ENCODE measurements around the gene PITPNC1. TPM values are rescaled to one million over a fixed set of nuclear protein-coding genes. Genes with fewer than 3 reads are reported as not detected.

PITPNC1 gene
- total and polyA plus RNA-seq, 5 experiments from 2014 or later: 119 to 159 (median 128) TPM

DNA sequence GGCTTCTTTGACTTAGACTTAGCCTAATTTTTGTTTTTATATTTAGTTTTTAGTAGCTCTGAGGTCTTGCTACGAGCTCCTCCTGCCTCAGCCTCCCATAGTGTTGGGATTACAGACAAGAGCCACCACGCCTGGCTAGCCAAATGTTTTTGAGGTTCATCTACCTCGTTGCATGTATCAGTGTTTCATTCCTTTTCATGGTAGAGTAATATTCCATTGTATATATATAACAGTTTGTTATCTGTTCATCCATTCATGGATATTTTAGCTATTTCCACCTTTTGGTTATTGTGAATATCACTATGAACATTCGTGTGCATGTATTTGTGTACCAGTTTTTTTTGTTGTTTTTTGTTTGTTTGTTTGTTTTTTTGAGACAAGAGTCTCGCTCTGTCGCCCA, 352.8 kb downstream of the PITPNC1 start:
- no peak overlapping the region for H3K4me3 Mint-ChIP-seq
- H3K27ac Mint-ChIP-seq: peak overlapping the region in 4 of 10 donors; percentile 36 to 67 (median 54)
- H3K27me3 Mint-ChIP-seq: no peaks in the 10 kb centered on the region
- POLR2A ChIA-PET: no interaction called here
- peaks cover 26 to 61% (median 56%) of the 10 kb centered on the region in 4 donors for H3K4me1 Mint-ChIP-seq
- H3K36me3 Mint-ChIP-seq: peaks cover 11 to 94% (median 38%) of the 10 kb centered on the region in 3 donors
- DNase-seq (no peak), ATAC-seq (no peak)
- no peaks in the 10 kb centered on the region for H3K9me3 Mint-ChIP-seq

DNA sequence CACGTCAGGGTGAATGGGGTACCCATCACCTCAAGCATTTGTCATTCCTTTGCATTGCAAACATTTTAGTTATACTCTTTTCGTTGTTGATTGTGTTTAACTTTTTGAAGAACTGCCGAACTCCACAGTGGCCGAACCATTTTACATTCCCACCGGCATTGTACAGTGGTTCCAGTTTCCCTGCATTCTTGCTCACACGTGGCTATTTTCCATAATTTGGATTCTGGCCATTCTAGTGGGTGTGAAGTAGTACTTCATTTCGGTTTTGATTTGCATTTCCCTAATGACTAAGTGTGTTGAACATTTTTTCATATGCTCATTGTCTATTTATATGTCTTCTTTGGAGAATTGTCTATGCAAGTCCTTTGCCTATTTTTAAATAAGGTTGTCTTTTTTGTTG, 353.6 kb downstream of the PITPNC1 start:
- Mint-ChIP-seq H3K4me1 (peaks cover 24 to 53% (median 47%) of the 10 kb centered on the region in 4 donors), H3K27me3 (no peaks in the 10 kb centered on the region), H3K4me3 (no peak overlapping the region), H3K36me3 (peaks cover 8 to 89% (median 39%) of the 10 kb centered on the region in 3 donors), H3K9me3 (no peaks in the 10 kb centered on the region), H3K27ac (peak overlapping the region in 1 of 10 donors; percentile 8)
- ATAC-seq: no peak
- DNase-seq: no peak
- POLR2A ChIA-PET: no interaction called here

DNA sequence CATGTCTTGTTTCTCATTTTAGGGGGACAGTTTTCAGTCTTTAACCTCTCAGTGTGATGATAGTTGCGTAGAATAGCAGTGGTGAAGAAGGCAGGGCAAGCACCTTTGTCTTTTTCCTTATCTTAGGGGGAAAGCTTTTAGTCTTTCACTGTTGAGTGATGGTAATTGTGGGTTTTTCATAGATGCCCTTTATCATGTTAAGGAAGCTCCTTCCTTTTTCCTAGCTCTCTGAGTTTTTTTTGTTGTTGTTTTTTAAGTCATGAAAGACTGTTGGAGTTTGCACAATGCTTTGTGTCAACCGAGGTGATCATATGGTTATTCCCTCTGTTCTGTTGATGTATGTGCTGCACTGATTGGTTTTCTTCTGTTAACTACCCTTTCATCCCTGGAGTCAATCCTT, 356.4 kb downstream of the PITPNC1 start:
- peak overlapping the region in 8 of 10 donors; percentile 12 to 88 (median 33) for H3K27ac Mint-ChIP-seq
- H3K27me3 Mint-ChIP-seq: no peaks in the 10 kb centered on the region
- DNase-seq (no peak), ATAC-seq (no peak)
- H3K9me3 Mint-ChIP-seq: no peaks in the 10 kb centered on the region
- H3K4me1 Mint-ChIP-seq: peaks cover 18 to 40% (median 30%) of the 10 kb centered on the region in 4 donors
- H3K4me3 Mint-ChIP-seq: peak overlapping the region in 4 of 10 donors; percentile 1 to 73 (median 17)
- POLR2A ChIA-PET: interaction anchor here (0.6 kb wide), 1 partner anchor 375 kb away, joined by 5 read pairs; no protein-coding TSS in a partner anchor
- peaks cover 10 to 90% (median 45%) of the 10 kb centered on the region in 3 donors for H3K36me3 Mint-ChIP-seq

DNA sequence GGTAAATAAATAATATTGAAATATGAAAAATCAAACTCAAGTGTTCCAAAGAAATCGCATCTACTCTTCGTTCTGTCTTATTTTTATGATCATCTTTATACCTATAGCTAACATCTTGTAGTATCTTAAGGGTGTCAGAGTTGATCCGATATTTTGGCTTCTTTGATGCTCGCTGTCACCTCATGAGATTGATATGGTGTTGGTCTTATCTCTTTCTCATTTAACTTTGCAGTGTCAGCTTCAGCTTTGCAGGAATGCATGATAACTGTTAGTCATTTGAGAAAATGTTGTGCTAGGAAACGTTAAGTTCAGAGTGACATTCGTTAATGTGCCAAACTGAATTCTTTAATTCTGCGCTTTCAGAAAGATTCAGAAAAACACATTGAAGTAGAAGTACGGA, 360.1 kb downstream of the PITPNC1 start:
- POLR2A ChIA-PET: no interaction called here
- peaks cover 5 to 89% (median 26%) of the 10 kb centered on the region in 3 donors for H3K36me3 Mint-ChIP-seq
- H3K4me3 Mint-ChIP-seq: no peak overlapping the region
- no peak for ATAC-seq
- no peak for DNase-seq
- no peaks in the 10 kb centered on the region for H3K27me3 Mint-ChIP-seq
- no peaks in the 10 kb centered on the region for H3K9me3 Mint-ChIP-seq
- H3K27ac Mint-ChIP-seq: no peak overlapping the region
- peaks cover 12 to 25% (median 17%) of the 10 kb centered on the region in 4 donors for H3K4me1 Mint-ChIP-seq

DNA sequence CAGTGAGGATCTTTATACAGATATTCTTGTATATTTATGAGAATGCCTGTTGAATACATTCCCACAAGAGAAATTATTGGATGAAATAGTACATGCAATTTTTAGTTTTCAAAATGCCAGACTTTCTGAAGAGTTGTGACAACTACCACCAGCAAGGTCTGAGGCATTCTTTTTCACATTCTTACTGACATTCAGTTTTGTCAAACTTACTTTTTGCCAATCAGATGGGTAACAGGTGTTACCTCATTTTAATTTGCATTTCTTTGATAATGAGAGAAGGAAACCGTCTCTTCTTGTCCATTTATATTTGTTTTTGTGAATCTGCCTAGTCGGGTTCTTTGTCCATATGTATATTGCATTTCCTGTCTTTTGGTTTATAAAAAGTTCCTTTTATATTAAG, 364.9 kb downstream of the PITPNC1 start:
- H3K36me3 Mint-ChIP-seq: peaks cover 3 to 87% (median 19%) of the 10 kb centered on the region in 3 donors
- H3K27ac Mint-ChIP-seq: peak overlapping the region in 3 of 10 donors; percentile 35 to 43 (median 43)
- POLR2A ChIA-PET: no interaction called here
- no peak for DNase-seq
- H3K27me3 Mint-ChIP-seq: no peaks in the 10 kb centered on the region
- peaks cover 0 to 2% (median 0%) of the 10 kb centered on the region in 4 donors for H3K4me1 Mint-ChIP-seq
- no peak for ATAC-seq
- no peaks in the 10 kb centered on the region for H3K9me3 Mint-ChIP-seq
- no peak overlapping the region for H3K4me3 Mint-ChIP-seq

Small RNA genes within 50 kb of the gene (microRNA-seq; reads per million reads assigned to microRNA genes)
- not detected for gene MIR548AA2 (ENCODE audit: borderline microRNAs expressed)
- not detected for gene MIR548D2 (ENCODE audit: borderline microRNAs expressed)

Other genes starting within 250 kb of the PITPNC1 start
- gene HELZ, start 132.1 kb upstream of the PITPNC1 start, total RNA-seq: 10 to 100 TPM; 69.0 to 75.1 TPM
- 10 to 100 TPM; 43.0 to 48.6 (median 45.8) TPM for gene HELZ, start 132.1 kb upstream of the PITPNC1 start, polyA plus RNA-seq
- gene PSMD12, start 10.7 kb upstream of the PITPNC1 start, total RNA-seq: 10 to 100 TPM; 44.6 to 45.4 TPM
- gene PSMD12, start 10.7 kb upstream of the PITPNC1 start, polyA plus RNA-seq: 10 to 100 TPM; 32.0 to 33.0 (median 32.5) TPM